MCF 10A (cell line): ENCODE data around the gene SNAP25. TPM values are rescaled to one million over a fixed set of nuclear protein-coding genes. Genes with fewer than 3 reads are reported as not detected.

Experiments used
- BruUV-seq: library from RNA; stranded (reverse); fragments of 400-500 nt; replicated peaks from 2 replicates; lab custom pipeline; 2021; lab: Mats Ljungman, UMichigan
- CTCF ChIA-PET: fragments of 300-600 bp; sonication (Branson Sonifier 250); formaldehyde crosslinking; extraction: SDS; loops from one replicate; lab custom pipeline; 2021; ENCODE audit warnings: antibody characterized with exemption, inconsistent platforms; lab: Yijun Ruan, JAX
- POLR2A ChIA-PET: fragments of 300-600, 350-650 bp; sonication (Branson Sonifier 250); formaldehyde crosslinking; extraction: SDS; loops from one replicate; lab custom pipeline; 2020; ENCODE audit warnings: antibody characterized with exemption, inconsistent platforms; lab: Yijun Ruan, JAX
- DNase-seq: peaks from one replicate; pipeline ENCODE4 v3.0.0-alpha.2; 2018; ENCODE audit not compliant: unreplicated experiment
- H3K27ac Mint-ChIP-seq: one replicate; pipeline ENCODE4 v1.8.0; 2022; ENCODE audit warnings: mild to moderate bottlenecking, low read depth, mixed read lengths; ENCODE audit not compliant: unreplicated experiment
- H3K27me3 Mint-ChIP-seq: one replicate; pipeline ENCODE4 v1.8.0; 2022; ENCODE audit warnings: mixed read lengths; ENCODE audit not compliant: insufficient read depth, unreplicated experiment
- H3K36me3 Mint-ChIP-seq: one replicate; pipeline ENCODE4 v1.8.0; 2022; ENCODE audit warnings: mild to moderate bottlenecking, moderate library complexity, mixed read lengths; ENCODE audit not compliant: insufficient read depth, unreplicated experiment
- H3K4me1 Mint-ChIP-seq: one replicate; pipeline ENCODE4 v1.8.0; 2022; ENCODE audit warnings: mixed read lengths; ENCODE audit not compliant: insufficient read depth, unreplicated experiment
- H3K4me3 Mint-ChIP-seq: one replicate; pipeline ENCODE4 v1.8.0; 2022; ENCODE audit warnings: mild to moderate bottlenecking, moderate library complexity, mixed read lengths; ENCODE audit not compliant: unreplicated experiment
- H3K9me3 Mint-ChIP-seq: one replicate; pipeline ENCODE4 v1.8.0; 2022; ENCODE audit warnings: mixed read lengths; ENCODE audit not compliant: unreplicated experiment
- CTCF ChIP-seq: fragments of 200-600 bp; IDR thresholded peaks from one replicate; pipeline ENCODE4 v1.8.0; 2022; ENCODE audit warnings: antibody characterized with exemption, mild to moderate bottlenecking; ENCODE audit not compliant: unreplicated experiment
- intact Hi-C: fragments of 100-400 bp; cut with micrococcal nuclease; formaldehyde crosslinking; loops from 2 replicates; pipeline ENCODE4 v1.14.1; 2022
- total RNA-seq: library from RNA; stranded (reverse); gene quantifications from 2 replicates; pipeline ENCODE4 v1.2.3, GENCODE V29; 2022

Gene SNAP25
- total RNA-seq, 1 experiment from 2014 or later, result not detected

GRCh38 chr20:10318291-10319024 is 99.8 kb downstream of the SNAP25 start:
- BruUV-seq, result no TSS peak
- intact Hi-C loops, result loop anchor here (5.0 kb wide), 1 partner anchor 109 kb away; no protein-coding TSS in a partner anchor
- Mint-ChIP-seq H3K4me3 (no peak overlapping the region), H3K27ac (no peak overlapping the region), H3K36me3 (no peaks in the 10 kb centered on the region), H3K4me1 (peaks cover 6% of the 10 kb centered on the region), H3K9me3 (peaks cover 16% of the 10 kb centered on the region), H3K27me3 (no peaks in the 10 kb centered on the region)
- DNase-seq, result no peak
- CTCF ChIA-PET, result interaction anchor here (0.6 to 1.9 kb wide), 7 partner anchors 13 to 1002 kb away, joined by 3 to 7 read pairs (median 3); no protein-coding TSS in a partner anchor
- no peak for TF ChIP-seq CTCF
- POLR2A ChIA-PET, result interaction anchor here (0.5 to 0.8 kb wide), 2 partner anchors 117 to 312 kb away, joined by 3 read pairs; partner anchors contain the start of gene SLX4IP

- no peak for TF ChIP-seq CTCF
- DNase-seq, result peak; percentile 24
- Mint-ChIP-seq H3K4me3 (no peak overlapping the region), H3K36me3 (no peaks in the 10 kb centered on the region), H3K27ac (no peak overlapping the region), H3K4me1 (peaks cover 6% of the 10 kb centered on the region), H3K27me3 (no peaks in the 10 kb centered on the region), H3K9me3 (peaks cover 16% of the 10 kb centered on the region)
- no TSS peak for BruUV-seq
- ChIA-PET CTCF (interaction anchor here (0.6 to 1.3 kb wide), 2 partner anchors 24 to 83 kb away, joined by 3 read pairs; no protein-coding TSS in a partner anchor), POLR2A (no interaction called here)
- intact Hi-C loops, result loop anchor here (5.0 kb wide), 1 partner anchor 107 kb away; no protein-coding TSS in a partner anchor
These were observed 101.2 kb downstream of the SNAP25 start for GRCh38 chr20:10319855-10320254.

- Mint-ChIP-seq H3K27ac (no peak overlapping the region), H3K9me3 (peaks cover 6% of the 10 kb centered on the region), H3K27me3 (no peaks in the 10 kb centered on the region), H3K4me3 (no peak overlapping the region), H3K36me3 (no peaks in the 10 kb centered on the region), H3K4me1 (peaks cover 6% of the 10 kb centered on the region)
- intact Hi-C loops, result no loop called here
- BruUV-seq, result no TSS peak
- ChIA-PET POLR2A (no interaction called here), CTCF (interaction anchor here (0.8 to 2.6 kb wide), 4 partner anchors 12 to 711 kb away, joined by 3 to 12 read pairs (median 3); no protein-coding TSS in a partner anchor)
- no peak for DNase-seq
- no peak for TF ChIP-seq CTCF
These were observed 102.6 kb downstream of the SNAP25 start for GRCh38 chr20:10321138-10321717.
